Measurements from ENCODE around the gene KHDRBS1.

GRCh38 chr1:32047701-32048100 lies 34.0 kb downstream of the KHDRBS1 start:
- TF ChIP-seq EZH2 (IDR thresholded peaks at IDR 0.05; ENCODE audit: borderline replicate concordance, low read length) (no peak), CTCF (conservative IDR thresholded peaks at IDR 0.05 in 1 of 2, IDR thresholded peaks at IDR 0.05 in 1 of 2; ENCODE audit: extremely low read depth in 1 of 2, insufficient read depth in 1 of 2, low read depth in 1 of 2, low read length in 2 of 2) (no peak)
